NCI-H1436 treated with DMSO at 0.1 percent for 48 hours (cell line): ENCODE measurements around the gene NGFR.
A peak's percentile ranks its signal among the peaks of the same experiment; 100 is the strongest.

Experiments used
- DNase-seq: peaks from one replicate; lab custom pipeline; 2025; lab: John Stamatoyannopoulos, UW

NGFR gene

GRCh38 chr17:49518346-49519078, 23.4 kb downstream of the NGFR start:
- DNase-seq, result no peak

- no peak for DNase-seq
Measured at GRCh38 chr17:49519781-49520180, 24.7 kb downstream of the NGFR start.

DNA sequence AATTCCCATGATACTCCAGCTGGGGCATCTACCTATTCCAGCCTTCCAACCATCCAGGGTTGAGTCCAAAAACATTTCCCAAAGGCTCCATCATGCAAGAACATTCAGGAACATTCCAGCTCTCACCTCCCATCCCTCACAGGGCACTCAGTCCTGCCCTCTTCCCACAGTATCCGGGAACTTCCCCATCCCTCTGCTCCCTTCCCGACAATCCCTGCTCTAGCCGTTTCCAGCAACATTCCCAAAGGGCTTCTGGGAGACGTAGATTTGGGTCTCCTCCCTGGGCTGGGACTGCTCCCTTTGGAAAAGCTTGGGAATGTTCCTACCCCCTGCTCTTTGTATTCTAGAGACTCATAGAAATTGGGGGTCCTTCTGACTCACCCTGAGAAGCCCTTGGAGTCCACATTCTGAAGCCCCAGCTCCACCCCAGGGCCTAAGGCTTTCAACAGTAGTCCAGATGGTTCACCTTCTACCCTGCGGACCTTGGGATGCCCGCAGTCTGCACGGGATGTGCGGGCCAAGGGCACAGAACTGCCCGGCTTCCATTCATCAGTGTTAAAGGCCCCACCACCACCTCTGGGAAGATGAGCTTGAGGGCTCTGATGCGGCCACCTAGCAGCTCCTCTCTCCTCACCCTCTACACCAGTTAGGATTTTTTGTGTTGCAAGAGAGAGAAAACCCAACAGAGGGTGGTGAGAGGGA, 25.4 kb downstream of the NGFR start:
- no peak for DNase-seq

- DNase-seq, result no peak
Measured at GRCh38 chr17:49521088-49521450, 26.0 kb downstream of the NGFR start.

- no peak for DNase-seq
Measured at GRCh38 chr17:49521471-49522356, 26.6 kb downstream of the NGFR start.

GRCh38 chr17:49522357-49522890, 27.3 kb downstream of the NGFR start:
- no peak for DNase-seq

- DNase-seq, result no peak
Measured at GRCh38 chr17:49523196-49523595, 28.1 kb downstream of the NGFR start.

DNA sequence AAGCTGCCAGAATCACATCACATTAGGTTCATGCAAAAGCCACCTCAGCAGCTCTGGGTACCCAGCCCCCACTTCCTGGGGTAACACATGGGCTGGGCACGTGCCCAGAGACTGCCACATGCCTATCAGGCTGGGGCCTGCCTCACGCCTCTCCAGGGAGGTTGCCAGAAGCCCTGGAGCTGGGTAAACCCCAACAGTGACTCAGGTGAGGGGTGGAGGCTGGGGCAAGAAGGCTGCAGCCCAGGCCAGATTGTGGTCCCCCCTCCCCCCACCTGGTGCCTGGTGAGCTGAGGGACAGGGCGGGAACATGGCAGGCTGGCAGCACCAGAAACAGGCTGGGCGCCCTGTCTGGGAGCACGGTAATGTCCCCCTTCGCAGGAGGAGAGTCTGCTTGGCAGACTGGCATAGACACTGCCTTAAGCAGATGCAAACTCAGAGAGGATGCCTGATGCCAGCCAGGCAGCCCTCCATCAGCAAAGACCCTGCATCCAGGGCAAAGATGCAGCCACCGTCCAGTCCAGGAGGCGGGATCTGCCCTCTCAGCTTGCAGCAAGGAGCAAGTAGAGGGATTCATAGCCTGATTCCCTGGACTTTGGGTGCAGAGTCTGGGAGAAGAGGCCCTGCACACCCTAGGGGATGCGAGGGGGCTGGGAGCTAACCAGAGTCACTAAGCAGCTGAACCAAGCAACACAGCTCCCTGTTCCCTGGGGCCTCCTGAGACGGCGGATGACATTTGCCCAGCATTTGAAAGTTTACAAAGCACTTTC, 28.8 kb downstream of the NGFR start:
- DNase-seq, result peak; percentile 85

DNA sequence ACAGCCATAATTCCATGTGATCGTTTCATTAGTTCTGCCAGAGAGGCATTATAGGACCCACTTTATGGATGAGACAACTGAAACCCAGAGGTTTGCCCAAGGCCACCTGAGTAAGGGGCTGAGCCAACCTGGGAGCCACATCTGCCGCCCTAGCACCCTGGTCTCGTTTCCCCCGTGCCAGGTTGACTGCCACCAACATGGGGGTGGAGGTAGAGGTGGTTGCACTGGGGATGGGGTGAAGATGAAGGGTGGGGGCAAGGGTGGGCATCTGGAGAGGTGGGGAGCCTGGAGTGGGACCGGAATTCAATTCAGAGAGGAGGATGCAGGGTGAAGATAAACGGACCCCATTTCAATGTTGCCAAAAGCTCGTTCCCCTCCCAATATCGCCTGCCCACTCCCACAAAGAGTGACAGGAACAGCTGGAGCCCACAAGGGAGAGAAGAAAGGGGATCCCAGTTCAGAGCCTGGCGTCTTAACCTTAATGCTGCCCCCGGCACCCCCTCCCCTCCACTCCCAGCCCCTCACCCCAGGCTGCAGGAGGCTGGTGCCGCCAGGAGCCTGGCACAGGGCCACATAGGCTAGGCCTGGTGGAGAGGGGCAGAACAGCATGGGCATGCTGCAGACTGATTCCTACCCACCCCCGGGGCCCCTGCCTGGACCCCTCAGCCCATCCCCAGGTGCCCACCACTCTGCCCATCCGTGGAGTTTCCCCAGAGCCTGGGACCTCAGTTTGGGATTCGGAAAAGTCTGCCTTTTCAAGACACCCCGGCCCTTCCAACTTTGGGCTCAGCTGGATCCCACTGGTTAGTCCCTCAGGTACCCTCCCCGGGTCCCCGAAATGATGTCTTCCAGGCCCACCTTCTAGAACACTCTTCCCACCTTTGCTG, 29.6 kb downstream of the NGFR start:
- DNase-seq, result no peak

DNA sequence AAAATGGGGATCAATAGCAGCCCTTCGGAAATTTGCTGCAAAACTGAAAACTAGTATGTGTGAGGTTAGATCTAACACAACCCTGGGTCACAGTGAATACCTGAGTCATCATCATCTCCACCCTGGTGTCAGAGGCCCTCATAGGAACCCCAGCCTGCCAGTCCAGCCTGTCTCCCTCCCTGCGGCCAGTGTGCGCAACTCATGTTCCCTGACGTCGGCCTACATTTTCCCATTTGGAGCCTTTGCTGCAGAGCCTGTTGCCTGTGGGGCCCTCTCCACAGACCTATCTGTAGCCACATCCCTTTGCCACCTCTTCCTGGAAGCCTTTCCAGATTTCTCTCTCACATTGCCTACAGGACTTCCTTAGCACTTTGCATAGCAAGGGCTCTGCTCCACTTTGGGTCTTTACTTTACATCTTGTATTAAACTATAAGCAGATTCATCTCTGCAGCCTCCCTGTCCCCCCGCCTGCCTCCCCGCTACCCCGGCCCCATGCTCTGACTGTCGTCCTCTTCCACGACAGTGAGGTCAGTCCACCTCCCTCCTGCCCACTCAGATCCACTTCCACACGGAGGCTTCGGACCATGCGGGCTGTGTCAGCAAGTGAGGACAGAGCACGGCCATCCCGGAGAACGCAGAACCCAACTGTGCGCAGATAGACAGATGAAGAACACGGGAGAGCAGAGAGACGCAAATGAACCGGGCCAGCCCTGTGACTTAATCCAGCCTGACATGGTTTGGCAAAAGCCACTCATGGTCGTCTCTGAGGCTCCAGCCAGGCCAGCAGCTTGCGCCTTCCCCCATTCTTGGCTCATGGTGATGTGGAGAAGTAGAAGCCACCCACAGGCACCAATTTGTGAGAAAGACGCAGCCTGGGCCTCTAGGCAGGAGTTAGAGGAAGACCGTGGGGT, 31.0 kb downstream of the NGFR start:
- DNase-seq, result no peak

DNA sequence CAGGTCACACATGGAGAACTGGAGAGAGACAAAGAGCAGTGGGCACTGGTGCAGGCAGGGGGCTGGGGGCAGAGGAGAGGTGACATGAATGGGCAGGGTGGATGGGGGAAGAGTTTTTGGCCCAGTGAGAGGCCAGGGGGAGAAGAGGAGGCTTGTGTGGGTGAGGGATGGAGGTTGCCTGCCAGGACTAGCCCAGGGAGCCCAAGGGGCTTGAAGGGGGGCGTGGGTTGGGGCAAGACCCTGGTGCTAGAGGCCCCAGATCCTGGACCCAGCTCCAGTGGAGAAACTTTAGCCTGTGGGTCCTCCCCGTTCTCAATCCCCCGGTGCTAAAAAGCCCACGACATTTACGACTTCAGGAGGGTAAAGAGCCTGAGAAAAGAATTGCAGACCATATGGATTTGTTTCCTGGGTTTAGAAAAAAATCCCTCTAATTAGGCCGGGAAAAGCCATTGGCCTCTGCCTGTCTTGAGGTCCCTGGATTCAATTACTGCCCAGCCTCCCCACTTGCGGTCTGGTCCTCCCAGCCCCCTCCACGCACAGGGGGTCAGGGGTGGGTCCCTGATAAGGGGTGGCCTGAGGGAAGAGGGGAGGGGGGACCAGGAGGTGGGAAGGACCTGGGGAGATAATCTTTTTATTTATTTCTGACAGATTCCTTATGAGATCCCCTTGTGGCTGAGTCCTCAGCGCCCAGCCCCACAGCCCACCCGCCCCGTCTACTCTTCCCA, 33.0 kb downstream of the NGFR start:
- DNase-seq, result no peak

- DNase-seq, result no peak
Measured at GRCh38 chr17:49528966-49529365, 33.9 kb downstream of the NGFR start.

DNA sequence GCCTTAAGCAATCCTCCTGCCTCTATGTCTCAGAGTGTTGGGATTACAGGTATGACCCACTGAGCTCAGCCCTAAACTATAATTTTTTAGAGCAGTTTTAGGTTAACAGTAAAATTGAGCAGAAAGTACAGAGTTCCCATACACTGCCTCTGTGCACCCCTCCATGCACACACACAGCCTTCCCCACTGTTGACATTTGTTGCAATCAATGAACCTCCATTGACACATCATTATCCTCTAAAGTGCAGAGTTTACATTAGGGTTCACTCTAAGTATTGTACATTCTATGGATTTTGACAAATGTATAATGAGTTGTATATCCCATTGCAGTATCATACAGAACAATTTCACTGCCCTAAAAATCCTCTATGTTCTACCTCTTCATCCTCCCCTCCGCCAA, 35.0 kb downstream of the NGFR start:
- DNase-seq, result no peak

GRCh38 chr17:49543860-49544259, 48.8 kb downstream of the NGFR start:
- DNase-seq, result no peak

DNA sequence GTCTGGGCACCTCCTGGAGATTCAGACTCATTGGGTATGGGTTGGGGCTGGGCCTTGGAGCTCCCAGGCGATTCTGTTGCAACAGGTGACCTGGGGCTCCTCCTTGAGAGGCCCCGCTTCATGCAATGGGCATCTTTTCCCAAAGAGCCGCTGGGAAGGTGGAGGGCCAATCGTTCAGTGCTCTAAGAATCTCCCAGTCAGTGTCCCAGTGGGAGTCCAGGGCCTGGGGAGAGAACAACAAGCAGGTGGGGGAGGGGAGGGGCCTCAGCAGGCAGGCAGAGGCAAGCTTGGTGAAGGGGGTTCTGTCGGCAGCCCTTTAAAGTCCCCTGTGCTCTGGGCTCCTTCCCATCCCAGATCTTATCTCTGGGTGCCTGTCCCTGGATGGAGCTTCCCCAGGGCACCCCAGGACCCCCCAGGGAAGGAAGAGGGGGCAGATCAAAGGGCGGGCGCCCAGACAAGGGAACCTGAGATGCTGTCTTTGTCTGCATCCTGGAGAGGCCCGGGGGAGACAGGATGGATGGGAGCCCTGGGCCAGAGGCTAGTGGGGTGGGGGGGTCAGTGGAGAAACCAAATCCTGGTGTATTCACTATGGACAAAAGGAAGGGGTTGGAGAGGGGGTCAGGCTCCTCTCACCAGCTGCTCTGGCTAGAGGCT, 50.0 kb downstream of the NGFR start:
- DNase-seq, result no peak

GRCh38 chr17:49545806-49546545, 50.9 kb downstream of the NGFR start:
- DNase-seq, result no peak
